ENCODE measurements around the gene ATG4A.

ATG4A gene

DNA sequence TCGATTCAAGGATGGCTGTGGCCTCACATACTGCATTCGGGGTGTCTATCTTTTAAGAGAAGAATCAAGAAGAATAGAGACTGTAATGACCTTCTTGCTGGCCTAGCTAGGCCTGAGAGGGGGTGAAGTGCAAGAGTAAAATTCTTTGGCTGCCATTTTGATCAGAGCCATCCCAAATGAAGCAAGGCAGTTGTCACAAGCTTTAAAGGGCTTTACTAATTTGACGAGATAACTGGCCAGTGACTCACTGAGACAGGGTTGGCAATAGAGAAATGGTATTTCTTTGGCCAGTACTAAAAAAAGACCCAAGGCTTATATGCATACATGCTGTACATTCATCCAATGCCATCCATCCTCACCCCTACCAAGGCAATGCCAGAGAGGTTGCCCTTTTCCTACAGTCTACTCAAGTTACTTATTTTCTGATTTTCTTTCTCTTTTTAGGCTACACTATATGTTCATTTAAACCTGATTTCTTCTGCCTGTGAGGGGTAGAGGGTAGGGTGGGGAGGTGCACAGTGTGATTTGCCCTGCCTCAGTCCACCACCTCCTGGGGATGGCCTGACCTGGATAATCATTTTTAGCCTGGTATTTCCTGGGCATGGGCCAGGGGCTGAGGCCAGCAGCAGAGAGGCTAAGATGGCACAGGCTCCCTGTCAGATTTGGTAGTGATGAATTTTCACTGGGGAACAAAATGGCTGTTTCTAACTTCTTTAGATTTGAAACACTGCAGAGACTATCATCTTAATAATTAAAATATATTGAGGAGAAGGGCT lies 32.2 kb downstream of the ATG4A start:
- H3K27ac ChIP-seq (ENCODE audit: low read depth, low read length) = no peak overlapping the region
- H3K9ac ChIP-seq (ENCODE audit: low read length) = no peak overlapping the region
- no peak overlapping the region for H3K4me3 ChIP-seq (ENCODE audit: low read depth in 1 of 2, low read length in 2 of 2)
- H3K27me3 ChIP-seq (ENCODE audit: control insufficient read depth in 1 of 2, insufficient read depth in 2 of 2, low read length in 2 of 2) = peaks cover 0 to 26% of the 10 kb centered on the region in 2 donors
- peaks cover 4% of the 10 kb centered on the region for H3K4me1 ChIP-seq (ENCODE audit: insufficient read depth, low read length)
- no peaks in the 10 kb centered on the region for H3K9me3 ChIP-seq (ENCODE audit: low read length)
- H3K36me3 ChIP-seq (ENCODE audit: insufficient read depth, low read length) = peaks cover 5% of the 10 kb centered on the region

DNA sequence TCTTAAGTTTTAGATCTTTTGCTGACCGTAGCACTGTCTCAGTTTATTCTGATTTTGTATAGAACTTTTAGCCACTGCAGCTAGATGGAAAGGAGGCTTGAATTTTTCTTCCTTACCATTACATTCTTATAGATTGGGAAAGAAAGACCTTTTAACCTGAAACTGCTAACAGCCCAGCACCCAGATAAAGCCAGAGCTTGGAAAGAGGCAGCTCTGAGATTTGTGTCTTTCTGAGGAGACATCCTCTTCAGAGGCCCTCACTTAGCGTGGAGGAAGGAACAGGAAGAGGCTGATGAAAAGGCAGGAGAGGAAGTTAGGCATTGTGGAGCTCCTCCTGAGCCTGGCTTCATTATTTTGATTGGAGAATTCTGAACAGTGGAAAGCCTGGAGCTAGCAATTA lies 35.1 kb downstream of the ATG4A start:
- no peak overlapping the region for H3K27ac ChIP-seq (ENCODE audit: low read depth, low read length)
- H3K9ac ChIP-seq (ENCODE audit: low read length) = no peak overlapping the region
- no peaks in the 10 kb centered on the region for H3K9me3 ChIP-seq (ENCODE audit: low read length)
- no peak overlapping the region for H3K4me3 ChIP-seq (ENCODE audit: low read depth in 1 of 2, low read length in 2 of 2)
- H3K4me1 ChIP-seq (ENCODE audit: insufficient read depth, low read length) = no peaks in the 10 kb centered on the region
- peaks cover 5% of the 10 kb centered on the region for H3K36me3 ChIP-seq (ENCODE audit: insufficient read depth, low read length)
- H3K27me3 ChIP-seq (ENCODE audit: control insufficient read depth in 1 of 2, insufficient read depth in 2 of 2, low read length in 2 of 2) = peaks cover 0 to 25% of the 10 kb centered on the region in 2 donors

DNA sequence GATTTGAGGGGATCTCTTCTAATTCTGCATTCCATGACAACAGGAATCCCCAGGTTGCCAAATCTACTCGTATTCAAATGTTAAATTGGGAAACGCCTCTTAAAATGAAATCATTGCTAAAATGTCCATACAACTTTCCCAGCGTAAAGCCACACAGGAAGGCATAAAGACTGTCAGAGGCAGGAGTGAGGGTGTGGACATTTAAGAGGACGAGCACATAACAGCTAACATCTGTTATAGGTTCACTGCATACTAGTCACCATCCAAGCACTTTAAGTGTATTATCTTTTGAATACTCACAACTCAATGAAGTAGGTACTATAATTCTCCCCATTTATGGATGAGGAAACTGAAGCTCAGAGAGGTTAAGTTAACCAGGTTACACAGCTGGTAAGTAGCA lies 35.6 kb downstream of the ATG4A start:
- no peak overlapping the region for H3K27ac ChIP-seq (ENCODE audit: low read depth, low read length)
- peaks cover 5% of the 10 kb centered on the region for H3K36me3 ChIP-seq (ENCODE audit: insufficient read depth, low read length)
- H3K9me3 ChIP-seq (ENCODE audit: low read length) = no peaks in the 10 kb centered on the region
- H3K4me1 ChIP-seq (ENCODE audit: insufficient read depth, low read length) = no peaks in the 10 kb centered on the region
- H3K9ac ChIP-seq (ENCODE audit: low read length) = no peak overlapping the region
- H3K4me3 ChIP-seq (ENCODE audit: low read depth in 1 of 2, low read length in 2 of 2) = no peak overlapping the region
- H3K27me3 ChIP-seq (ENCODE audit: control insufficient read depth in 1 of 2, insufficient read depth in 2 of 2, low read length in 2 of 2) = peaks cover 0 to 23% of the 10 kb centered on the region in 2 donors

DNA sequence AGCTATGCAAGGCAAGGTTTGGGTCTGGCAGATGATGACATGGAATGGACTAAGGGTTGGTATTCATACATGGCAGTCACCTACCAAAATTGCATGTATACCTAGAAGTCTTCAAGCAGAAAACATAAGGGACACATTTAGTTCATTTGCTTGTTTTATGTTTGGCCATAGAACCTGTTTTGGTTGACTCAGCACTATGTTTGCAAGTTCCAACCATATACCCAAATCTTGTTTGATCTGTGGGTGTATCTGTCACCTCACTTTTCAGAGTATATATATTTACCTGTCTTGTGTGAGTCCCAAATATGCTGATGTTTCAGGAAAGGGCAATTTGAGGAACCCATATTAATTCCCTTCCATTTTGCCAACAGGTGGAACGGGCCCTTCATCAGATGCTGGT lies 39.3 kb downstream of the ATG4A start:
- Histone ChIP-seq H3K27ac (ENCODE audit: low read depth, low read length) (no peak overlapping the region), H3K36me3 (ENCODE audit: insufficient read depth, low read length) (peaks cover 9% of the 10 kb centered on the region), H3K4me3 (ENCODE audit: low read depth in 1 of 2, low read length in 2 of 2) (no peak overlapping the region), H3K4me1 (ENCODE audit: insufficient read depth, low read length) (no peaks in the 10 kb centered on the region), H3K27me3 (ENCODE audit: control insufficient read depth in 1 of 2, insufficient read depth in 2 of 2, low read length in 2 of 2) (peaks cover 0 to 10% of the 10 kb centered on the region in 2 donors), H3K9ac (ENCODE audit: low read length) (no peak overlapping the region), H3K9me3 (ENCODE audit: low read length) (no peaks in the 10 kb centered on the region)

DNA sequence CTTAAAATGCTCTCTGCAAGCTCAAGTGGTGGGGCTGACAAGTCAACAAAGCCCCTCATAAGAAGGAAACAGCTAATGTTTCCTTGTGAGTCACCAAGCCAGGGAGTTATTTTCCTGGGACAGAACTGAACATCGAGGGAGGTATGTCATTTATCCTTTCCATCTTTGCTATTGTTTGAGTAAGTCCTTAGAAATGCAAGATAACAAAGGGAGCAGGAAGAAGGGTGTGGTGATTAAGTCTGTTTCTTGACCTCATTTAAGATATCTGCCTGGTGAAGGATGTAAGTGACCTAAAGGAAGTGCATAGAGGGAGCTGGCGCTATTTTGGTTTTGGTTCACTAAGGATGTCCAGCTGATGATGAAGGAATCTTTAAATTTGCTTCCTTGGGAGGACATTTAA lies 39.9 kb downstream of the ATG4A start:
- Histone ChIP-seq H3K4me3 (ENCODE audit: low read depth in 1 of 2, low read length in 2 of 2) (no peak overlapping the region), H3K27ac (ENCODE audit: low read depth, low read length) (no peak overlapping the region), H3K9ac (ENCODE audit: low read length) (no peak overlapping the region), H3K36me3 (ENCODE audit: insufficient read depth, low read length) (peaks cover 5% of the 10 kb centered on the region), H3K4me1 (ENCODE audit: insufficient read depth, low read length) (no peaks in the 10 kb centered on the region), H3K27me3 (ENCODE audit: control insufficient read depth in 1 of 2, insufficient read depth in 2 of 2, low read length in 2 of 2) (peaks cover 0 to 10% of the 10 kb centered on the region in 2 donors), H3K9me3 (ENCODE audit: low read length) (no peaks in the 10 kb centered on the region)

DNA sequence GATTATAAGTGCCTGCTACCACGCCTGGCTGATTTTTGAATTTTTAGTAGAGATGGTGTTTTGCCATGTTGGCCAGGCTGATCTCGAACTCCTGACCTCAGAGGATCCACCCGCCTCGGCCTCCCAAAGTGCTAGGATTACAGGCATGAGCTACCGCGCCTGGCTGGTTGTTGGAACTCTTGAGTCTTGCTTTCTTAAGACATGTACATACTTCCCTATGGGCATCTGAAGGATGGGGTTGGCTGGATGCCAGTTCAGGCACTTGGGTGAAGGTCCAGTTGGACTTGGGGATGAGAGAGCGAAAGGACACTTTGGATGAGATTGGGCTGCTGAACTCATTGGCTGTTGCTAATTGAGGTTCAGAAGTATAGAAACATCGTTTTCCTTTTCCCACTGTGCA lies 40.5 kb downstream of the ATG4A start:
- Histone ChIP-seq H3K27ac (ENCODE audit: low read depth, low read length) (no peak overlapping the region), H3K27me3 (ENCODE audit: control insufficient read depth in 1 of 2, insufficient read depth in 2 of 2, low read length in 2 of 2) (peaks cover 0 to 10% of the 10 kb centered on the region in 2 donors)

DNA sequence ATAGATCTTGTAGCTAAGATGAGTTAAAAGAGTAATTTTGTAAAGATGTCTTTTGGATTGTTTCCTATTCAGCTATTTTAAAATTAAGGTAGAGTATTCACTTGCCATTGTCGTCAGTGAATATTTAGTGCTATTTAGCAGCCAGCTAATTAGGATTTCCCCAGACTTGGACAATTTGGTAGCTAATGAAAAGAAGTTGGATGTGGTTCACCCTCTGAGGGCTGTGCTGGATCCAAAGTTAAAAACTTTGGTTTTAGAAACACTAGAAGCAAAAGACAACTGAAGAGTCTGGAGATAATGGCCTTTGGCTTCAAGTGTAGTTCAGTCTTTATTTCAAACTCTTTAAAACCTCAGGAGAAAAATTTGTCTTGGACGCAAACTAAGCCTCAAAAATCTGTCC lies 41.3 kb downstream of the ATG4A start:
- no peaks in the 10 kb centered on the region for H3K9me3 ChIP-seq (ENCODE audit: low read length)
- H3K4me3 ChIP-seq (ENCODE audit: low read depth in 1 of 2, low read length in 2 of 2) = no peak overlapping the region
- no peak overlapping the region for H3K27ac ChIP-seq (ENCODE audit: low read depth, low read length)
- peaks cover 0 to 10% of the 10 kb centered on the region in 2 donors for H3K27me3 ChIP-seq (ENCODE audit: control insufficient read depth in 1 of 2, insufficient read depth in 2 of 2, low read length in 2 of 2)
- no peak overlapping the region for H3K9ac ChIP-seq (ENCODE audit: low read length)
- no peaks in the 10 kb centered on the region for H3K4me1 ChIP-seq (ENCODE audit: insufficient read depth, low read length)
- H3K36me3 ChIP-seq (ENCODE audit: insufficient read depth, low read length) = peaks cover 5% of the 10 kb centered on the region

More for the DNA sequence above, 40.5 kb downstream of the ATG4A start:
- Histone ChIP-seq H3K4me3 (ENCODE audit: low read depth in 1 of 2, low read length in 2 of 2) (no peak overlapping the region), H3K9me3 (ENCODE audit: low read length) (no peaks in the 10 kb centered on the region), H3K36me3 (ENCODE audit: insufficient read depth, low read length) (peaks cover 5% of the 10 kb centered on the region), H3K4me1 (ENCODE audit: insufficient read depth, low read length) (no peaks in the 10 kb centered on the region), H3K9ac (ENCODE audit: low read length) (no peak overlapping the region)

DNA sequence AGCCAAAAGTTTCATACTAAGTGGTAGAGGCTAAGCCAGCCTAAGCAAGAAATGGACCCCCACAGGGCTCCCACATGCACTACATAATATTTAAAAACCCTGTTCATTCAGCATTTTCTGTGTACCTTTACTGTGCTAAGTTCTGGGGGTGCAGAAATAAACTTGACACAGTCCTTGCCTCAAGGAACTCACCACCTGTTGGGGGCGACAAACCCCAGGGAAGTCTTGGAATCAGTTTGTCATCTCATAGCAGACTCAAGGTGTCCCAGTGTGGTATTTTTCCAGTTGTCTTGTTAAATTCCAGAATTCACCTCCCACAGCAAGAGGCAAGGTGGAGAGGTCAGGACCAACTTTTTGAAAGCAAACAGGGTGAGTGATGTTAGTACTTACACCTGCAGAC lies 43.1 kb downstream of the ATG4A start:
- H3K4me3 ChIP-seq (ENCODE audit: low read depth in 1 of 2, low read length in 2 of 2) = no peak overlapping the region
- peaks cover 5% of the 10 kb centered on the region for H3K36me3 ChIP-seq (ENCODE audit: insufficient read depth, low read length)
- H3K27ac ChIP-seq (ENCODE audit: low read depth, low read length) = no peak overlapping the region
- H3K4me1 ChIP-seq (ENCODE audit: insufficient read depth, low read length) = no peaks in the 10 kb centered on the region
- no peak overlapping the region for H3K9ac ChIP-seq (ENCODE audit: low read length)
- H3K27me3 ChIP-seq (ENCODE audit: control insufficient read depth in 1 of 2, insufficient read depth in 2 of 2, low read length in 2 of 2) = peaks cover 0 to 6% of the 10 kb centered on the region in 2 donors
- no peaks in the 10 kb centered on the region for H3K9me3 ChIP-seq (ENCODE audit: low read length)

DNA sequence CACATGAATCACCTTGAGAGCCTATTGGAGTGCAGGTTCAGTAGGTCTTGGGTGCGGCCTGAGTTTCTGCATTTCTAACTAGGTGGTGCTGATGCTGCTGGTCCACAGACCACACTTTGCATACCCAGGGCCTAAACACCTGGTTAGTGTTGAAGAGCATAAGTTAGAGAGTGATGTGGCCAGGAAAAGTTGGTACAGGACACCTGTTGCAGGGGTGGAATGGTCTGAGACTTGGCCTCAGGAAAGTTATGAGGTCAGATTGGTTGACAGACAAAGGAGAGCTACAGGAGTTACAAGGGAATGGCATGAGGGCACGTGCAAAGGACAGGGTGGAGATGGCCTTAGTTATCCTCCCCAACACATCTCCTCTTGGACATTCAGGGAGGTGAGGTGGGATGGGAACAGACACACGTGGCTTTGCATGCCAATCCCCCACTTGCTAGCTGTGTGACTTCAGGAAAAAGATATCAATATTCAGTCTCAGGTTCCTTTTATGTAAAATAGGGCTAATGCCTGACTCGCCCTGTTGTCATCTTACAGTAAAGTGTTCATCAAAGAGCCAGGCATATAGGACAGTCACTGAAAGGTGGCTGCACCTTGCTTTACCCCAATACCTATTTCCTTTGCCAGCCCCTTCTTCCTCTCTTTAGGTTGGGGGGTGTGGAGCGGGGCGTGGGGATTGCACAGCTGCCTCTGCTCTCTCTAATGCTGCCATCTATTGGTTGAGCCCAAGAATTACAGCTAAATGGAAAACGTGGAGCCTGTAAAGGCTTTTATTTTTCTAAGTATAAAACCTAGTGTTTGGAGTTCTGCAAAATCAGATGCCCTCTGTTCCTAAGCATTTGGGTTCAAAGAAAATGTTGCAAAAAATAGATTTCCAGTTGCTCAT lies 47.5 kb downstream of the ATG4A start:
- H3K27me3 ChIP-seq (ENCODE audit: control insufficient read depth in 1 of 2, insufficient read depth in 2 of 2, low read length in 2 of 2) = no peaks in the 10 kb centered on the region
- no peaks in the 10 kb centered on the region for H3K4me1 ChIP-seq (ENCODE audit: insufficient read depth, low read length)
- no peaks in the 10 kb centered on the region for H3K9me3 ChIP-seq (ENCODE audit: low read length)
- H3K27ac ChIP-seq (ENCODE audit: low read depth, low read length) = no peak overlapping the region
- H3K9ac ChIP-seq (ENCODE audit: low read length) = no peak overlapping the region
- no peak overlapping the region for H3K4me3 ChIP-seq (ENCODE audit: low read depth in 1 of 2, low read length in 2 of 2)
- peaks cover 5% of the 10 kb centered on the region for H3K36me3 ChIP-seq (ENCODE audit: insufficient read depth, low read length)

DNA sequence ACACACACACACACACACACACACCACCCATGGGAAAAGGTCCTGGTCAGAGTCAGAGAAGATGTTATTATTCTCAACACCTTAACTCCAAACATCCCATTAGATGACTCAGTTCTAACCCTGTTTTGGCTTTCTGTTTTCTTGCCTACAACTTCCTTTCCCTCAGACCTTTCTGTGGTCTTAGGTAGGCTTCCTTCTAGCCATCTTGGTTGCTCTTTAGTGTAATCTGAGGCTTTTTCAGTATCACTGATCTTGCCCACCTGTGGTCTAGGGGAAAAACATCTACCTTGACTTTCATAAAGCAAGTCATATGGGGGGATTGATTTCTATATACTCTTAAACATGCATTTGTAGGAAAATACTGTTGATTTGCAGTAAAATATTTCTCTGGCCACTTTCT lies 56.9 kb downstream of the ATG4A start:
- Histone ChIP-seq H3K36me3 (ENCODE audit: insufficient read depth, low read length) (no peaks in the 10 kb centered on the region), H3K9me3 (ENCODE audit: low read length) (no peaks in the 10 kb centered on the region), H3K9ac (ENCODE audit: low read length) (no peak overlapping the region), H3K27ac (ENCODE audit: low read depth, low read length) (no peak overlapping the region), H3K4me1 (ENCODE audit: insufficient read depth, low read length) (no peaks in the 10 kb centered on the region), H3K4me3 (ENCODE audit: low read depth in 1 of 2, low read length in 2 of 2) (no peak overlapping the region), H3K27me3 (ENCODE audit: control insufficient read depth in 1 of 2, insufficient read depth in 2 of 2, low read length in 2 of 2) (no peaks in the 10 kb centered on the region)

DNA sequence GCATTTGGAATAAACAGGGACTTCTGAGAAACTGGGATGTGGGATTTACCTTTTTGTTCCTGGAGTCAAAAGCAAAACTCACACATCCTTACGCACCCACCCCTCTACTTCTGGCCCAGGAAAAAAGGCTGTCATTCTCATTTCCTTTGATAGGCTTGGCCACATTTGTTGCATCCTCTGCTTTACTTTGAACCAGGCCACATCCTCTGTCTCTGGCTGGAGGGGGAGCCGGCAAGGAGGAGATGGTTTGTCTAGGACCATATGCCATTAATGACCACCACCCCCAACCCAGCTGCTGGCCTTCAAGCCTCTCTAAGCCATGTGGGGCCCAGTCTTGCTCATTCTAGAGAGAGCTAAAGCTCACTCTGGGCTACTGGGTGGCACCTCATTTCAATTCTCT lies 64.5 kb downstream of the ATG4A start:
- no peak overlapping the region for H3K4me3 ChIP-seq (ENCODE audit: low read depth in 1 of 2, low read length in 2 of 2)
- H3K27ac ChIP-seq (ENCODE audit: low read depth, low read length) = no peak overlapping the region
- H3K9me3 ChIP-seq (ENCODE audit: low read length) = no peaks in the 10 kb centered on the region
- H3K36me3 ChIP-seq (ENCODE audit: insufficient read depth, low read length) = no peaks in the 10 kb centered on the region
- H3K4me1 ChIP-seq (ENCODE audit: insufficient read depth, low read length) = no peaks in the 10 kb centered on the region
- H3K27me3 ChIP-seq (ENCODE audit: control insufficient read depth in 1 of 2, insufficient read depth in 2 of 2, low read length in 2 of 2) = peaks cover 0 to 10% of the 10 kb centered on the region in 2 donors
- H3K9ac ChIP-seq (ENCODE audit: low read length) = no peak overlapping the region
